VCaP (cell line): ENCODE results near the gene SHLD1.

Experiments
- H3K27ac ChIP-seq: fragments of 450-650 bp; 2 replicates; pipeline ENCODE4 v1.5.1; 2017
- TF ChIP-seq, protein P1 (sequence below): fragments of 450-650 bp; conservative IDR thresholded peaks from 2 replicates; pipeline ENCODE4 v1.5.1; 2017; ENCODE audit warnings: mild to moderate bottlenecking, moderate library complexity

SHLD1 gene

DNA sequence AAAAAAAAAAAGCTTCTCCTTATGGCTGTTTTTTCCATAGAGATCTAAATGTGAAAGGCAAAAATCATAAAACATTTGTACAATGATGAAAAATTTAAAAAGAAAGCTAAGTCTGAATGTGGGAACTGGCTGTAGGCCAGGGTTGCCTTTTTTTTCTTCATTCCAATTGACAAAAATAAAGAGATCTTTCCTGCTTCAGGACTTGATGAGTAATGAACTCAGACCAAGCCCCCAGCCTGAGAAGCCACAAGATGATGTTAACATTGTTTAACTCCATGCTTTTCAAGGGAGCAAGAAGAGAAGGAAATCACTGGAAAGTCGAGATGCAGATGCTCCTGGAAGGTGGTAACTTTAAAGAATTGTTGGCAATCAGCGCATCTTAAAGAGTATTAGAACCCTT is 158.8 kb downstream of the SHLD1 start:
- no peak overlapping the region for H3K27ac ChIP-seq
- TF ChIP-seq, protein P1, sequence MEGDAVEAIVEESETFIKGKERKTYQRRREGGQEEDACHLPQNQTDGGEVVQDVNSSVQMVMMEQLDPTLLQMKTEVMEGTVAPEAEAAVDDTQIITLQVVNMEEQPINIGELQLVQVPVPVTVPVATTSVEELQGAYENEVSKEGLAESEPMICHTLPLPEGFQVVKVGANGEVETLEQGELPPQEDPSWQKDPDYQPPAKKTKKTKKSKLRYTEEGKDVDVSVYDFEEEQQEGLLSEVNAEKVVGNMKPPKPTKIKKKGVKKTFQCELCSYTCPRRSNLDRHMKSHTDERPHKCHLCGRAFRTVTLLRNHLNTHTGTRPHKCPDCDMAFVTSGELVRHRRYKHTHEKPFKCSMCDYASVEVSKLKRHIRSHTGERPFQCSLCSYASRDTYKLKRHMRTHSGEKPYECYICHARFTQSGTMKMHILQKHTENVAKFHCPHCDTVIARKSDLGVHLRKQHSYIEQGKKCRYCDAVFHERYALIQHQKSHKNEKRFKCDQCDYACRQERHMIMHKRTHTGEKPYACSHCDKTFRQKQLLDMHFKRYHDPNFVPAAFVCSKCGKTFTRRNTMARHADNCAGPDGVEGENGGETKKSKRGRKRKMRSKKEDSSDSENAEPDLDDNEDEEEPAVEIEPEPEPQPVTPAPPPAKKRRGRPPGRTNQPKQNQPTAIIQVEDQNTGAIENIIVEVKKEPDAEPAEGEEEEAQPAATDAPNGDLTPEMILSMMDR, result no peak

- H3K27ac ChIP-seq, result peak overlapping the region; percentile 92
- TF ChIP-seq, protein P1, result no peak
Observed at GRCh38 chr20:5910186-5910585, 160.0 kb downstream of the SHLD1 start.

DNA sequence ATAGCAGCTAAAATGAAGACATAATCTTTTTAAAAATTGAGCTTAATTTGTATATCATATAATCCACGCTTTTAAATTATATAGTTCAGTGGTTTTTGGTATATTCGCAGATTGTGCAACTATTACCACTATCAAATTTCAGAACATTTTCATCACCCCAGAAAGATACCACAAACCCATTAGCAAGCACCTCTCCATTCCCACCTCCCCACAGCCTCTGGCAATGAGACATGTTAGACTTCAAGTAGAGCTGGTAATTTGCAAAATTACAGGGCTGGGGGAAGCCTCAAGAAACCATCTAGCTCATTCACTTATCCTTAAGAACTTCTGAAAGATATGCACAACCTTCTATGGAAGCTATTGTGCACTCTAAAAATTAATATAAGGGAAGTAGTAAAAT is 163.0 kb downstream of the SHLD1 start:
- no peak overlapping the region for H3K27ac ChIP-seq
- TF ChIP-seq, protein P1, result no peak
